OCI-LY3 (cell line): ENCODE measurements around the gene PIK3R5.

ENCODE experiments used
- H2AFZ ChIP-seq: fragments of 200-600, 300-600 bp; shearing (Covaris generic); 2 replicates; pipeline ENCODE4 v1.6.0; 2014; ENCODE audit warnings: antibody characterized with exemption, low read depth, low read length
- H3K27ac ChIP-seq: fragments of 200-600, 300-600 bp; sonication (generic); 2 replicates; pipeline ENCODE4 v1.5.1; 2014; ENCODE audit warnings: mild to moderate bottlenecking, low read length, moderate library complexity, mixed read lengths
- H3K27me3 ChIP-seq: fragments of 200-600, 300-600 bp; sonication (generic); 2 replicates; pipeline ENCODE4 v1.6.1; 2014; ENCODE audit warnings: low read depth, low read length, mixed read lengths
- H3K36me3 ChIP-seq: fragments of 200-600, 300-600 bp; sonication (generic); replicated peaks from 2 replicates; pipeline ENCODE3; 2014; ENCODE audit warnings: low read depth, low read length, mixed read lengths
- H3K4me1 ChIP-seq: fragments of 300-600, 200-600 bp; sonication (generic); 2 replicates; pipeline ENCODE4 v1.6.1; 2014; ENCODE audit warnings: low read length, mixed read lengths
- H3K4me2 ChIP-seq: fragments of 200-600, 300-600 bp; sonication (generic); 2 replicates; pipeline ENCODE4 v1.6.1; 2014; ENCODE audit warnings: low read length, mixed read lengths
- H3K4me3 ChIP-seq: fragments of 300-600, 200-600 bp; sonication (generic); 2 replicates; pipeline ENCODE4 v1.5.1; 2014; ENCODE audit warnings: antibody characterized with exemption, mild to moderate bottlenecking, low read length, moderate library complexity
- H3K79me2 ChIP-seq: fragments of 300-600, 200-600 bp; shearing (Covaris generic); 2 replicates; pipeline ENCODE4 v1.6.1; 2014; ENCODE audit warnings: mild to moderate bottlenecking, low read length, mixed read lengths
- H3K9ac ChIP-seq: fragments of 300-600, 200-600 bp; shearing (Covaris generic); 2 replicates; pipeline ENCODE4 v1.6.0; 2014; ENCODE audit warnings: mild to moderate bottlenecking, low read length, moderate library complexity
- H3K9me3 ChIP-seq: fragments of 200-600, 300-600 bp; shearing (Covaris generic); 2 replicates; pipeline ENCODE4 v1.6.1; 2014; ENCODE audit warnings: low read length, mixed read lengths; ENCODE audit not compliant: insufficient read depth
- H4K20me1 ChIP-seq: fragments of 200-600, 300-600 bp; sonication (generic); 2 replicates; pipeline ENCODE4 v1.6.1; 2016; ENCODE audit warnings: low read length, mixed read lengths; ENCODE audit not compliant: insufficient read depth
- CTCF ChIP-seq: fragments of 200-600, 300-600 bp; sonication (generic); IDR thresholded peaks from 2 replicates; pipeline ENCODE4 v1.5.1; 2014; ENCODE audit warnings: antibody characterized with exemption, low read length, low read depth
- EZH2phosphoT487 ChIP-seq: fragments of 200-600 bp; shearing (Covaris generic); IDR thresholded peaks from 2 replicates; pipeline ENCODE4 v1.6.1; 2018; ENCODE audit warnings: antibody characterized with exemption, mixed run types, low read depth

The PIK3R5 gene

GRCh38 chr17:8965394-8966168 lies at the start of gene PIK3R5:
Gene PIK3R5, minus strand, starts transcription at chr17:8965707. Its CDS starts 54,213 bp downstream, at chr17:8911494.
- Histone ChIP-seq H4K20me1 (no peaks in the 10 kb centered on the region), H3K79me2 (peaks cover 16% of the 10 kb centered on the region), H3K36me3 (peaks cover 19% of the 10 kb centered on the region), H3K27me3 (no peaks in the 10 kb centered on the region), H3K4me2 (peak within 1 kb of the TSS; percentile 56), H3K27ac (peak within 1 kb of the TSS; percentile 71), H3K9ac (peak within 1 kb of the TSS; percentile 62), H3K9me3 (peaks cover 20% of the 10 kb centered on the region; the same call in 1 of the 2 replicates), H2AFZ (peak within 1 kb of the TSS; percentile 20; the same call in 1 of the 2 replicates), H3K4me3 (peak within 1 kb of the TSS; percentile 77), H3K4me1 (peaks cover 24% of the 10 kb centered on the region)
- TF ChIP-seq EZH2phosphoT487 (no peak), CTCF (no peak)

- Histone ChIP-seq H4K20me1 (no peaks in the 10 kb centered on the region), H3K4me1 (0 out of 2 replicates have a peak, but pooled peaks cover 5% of the 10 kb centered on the region), H3K9me3 (no peaks in the 10 kb centered on the region), H3K27ac (no peak overlapping the region), H2AFZ (no peak overlapping the region), H3K9ac (no peak overlapping the region), H3K27me3 (peaks cover 15% of the 10 kb centered on the region), H3K4me2 (no peak overlapping the region), H3K36me3 (no peaks in the 10 kb centered on the region), H3K4me3 (no peak overlapping the region), H3K79me2 (no peaks in the 10 kb centered on the region)
- TF ChIP-seq CTCF, result no peak
- no peak for TF ChIP-seq EZH2phosphoT487
Measured at GRCh38 chr17:9011001-9011400, 45.5 kb upstream of the PIK3R5 start.

- no peak overlapping the region for H3K4me3 ChIP-seq
- no peaks in the 10 kb centered on the region for H3K36me3 ChIP-seq
Measured at GRCh38 chr17:9009737-9010136, 44.2 kb upstream of the PIK3R5 start.

More at GRCh38 chr17:9009737-9010136, 44.2 kb upstream of the PIK3R5 start:
- no peak overlapping the region for H3K4me2 ChIP-seq
- no peak overlapping the region for H3K9ac ChIP-seq
- H3K79me2 ChIP-seq, result no peaks in the 10 kb centered on the region
- no peaks in the 10 kb centered on the region for H4K20me1 ChIP-seq
- no peaks in the 10 kb centered on the region for H3K9me3 ChIP-seq
- H3K4me1 ChIP-seq, result 0 out of 2 replicates have a peak, but pooled peaks cover 5% of the 10 kb centered on the region
- peaks cover 15% of the 10 kb centered on the region for H3K27me3 ChIP-seq
- TF ChIP-seq CTCF, result no peak
- TF ChIP-seq EZH2phosphoT487, result no peak
- no peak overlapping the region for H2AFZ ChIP-seq
- H3K27ac ChIP-seq, result no peak overlapping the region
